GM18873 (cell line): ENCODE data around the gene SLC35G6.
"Not testable (repeated sequence)": the region's sequence is repeated elsewhere in the genome, so short reads cannot be mapped to it uniquely, and the experiment has no call there.

Source experiments
- ATAC-seq: cut with Tn5 transposase; IDR thresholded peaks from one replicate; pipeline ENCODE4 v1.9.1; 2021; ENCODE audit warnings: mild to moderate bottlenecking, moderate library complexity, moderate number of reproducible peaks; ENCODE audit not compliant: unreplicated experiment, low FRiP score

Gene SLC35G6

DNA sequence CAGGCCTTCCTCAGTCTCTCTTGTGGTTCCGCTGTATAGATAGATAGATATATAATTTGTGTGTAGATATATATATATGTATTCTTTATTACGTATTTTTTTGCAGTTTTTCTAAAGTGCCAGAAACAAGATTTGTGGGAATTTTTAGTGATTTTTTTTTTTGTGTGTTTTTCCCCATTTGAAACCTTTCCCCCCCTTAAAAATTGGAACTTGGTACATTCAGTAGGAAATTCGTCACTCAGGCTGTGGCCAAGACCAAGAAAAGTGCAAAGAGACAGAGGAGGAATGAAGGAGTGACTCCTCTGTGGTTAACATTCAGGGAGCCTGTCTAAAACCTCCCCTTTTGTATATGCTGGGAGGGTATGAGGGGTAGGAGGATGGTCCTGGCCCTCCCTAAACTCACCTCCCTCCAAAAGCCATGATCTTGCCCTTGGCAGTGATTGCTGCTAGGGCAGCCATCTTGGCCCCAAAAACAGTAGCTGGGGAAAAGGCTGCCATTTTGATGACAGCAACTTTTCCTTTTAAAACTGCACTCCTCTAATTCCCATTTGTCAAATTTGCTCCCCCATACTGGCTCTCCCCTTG lies 21.2 kb upstream of the SLC35G6 start:
- no peak for ATAC-seq

DNA sequence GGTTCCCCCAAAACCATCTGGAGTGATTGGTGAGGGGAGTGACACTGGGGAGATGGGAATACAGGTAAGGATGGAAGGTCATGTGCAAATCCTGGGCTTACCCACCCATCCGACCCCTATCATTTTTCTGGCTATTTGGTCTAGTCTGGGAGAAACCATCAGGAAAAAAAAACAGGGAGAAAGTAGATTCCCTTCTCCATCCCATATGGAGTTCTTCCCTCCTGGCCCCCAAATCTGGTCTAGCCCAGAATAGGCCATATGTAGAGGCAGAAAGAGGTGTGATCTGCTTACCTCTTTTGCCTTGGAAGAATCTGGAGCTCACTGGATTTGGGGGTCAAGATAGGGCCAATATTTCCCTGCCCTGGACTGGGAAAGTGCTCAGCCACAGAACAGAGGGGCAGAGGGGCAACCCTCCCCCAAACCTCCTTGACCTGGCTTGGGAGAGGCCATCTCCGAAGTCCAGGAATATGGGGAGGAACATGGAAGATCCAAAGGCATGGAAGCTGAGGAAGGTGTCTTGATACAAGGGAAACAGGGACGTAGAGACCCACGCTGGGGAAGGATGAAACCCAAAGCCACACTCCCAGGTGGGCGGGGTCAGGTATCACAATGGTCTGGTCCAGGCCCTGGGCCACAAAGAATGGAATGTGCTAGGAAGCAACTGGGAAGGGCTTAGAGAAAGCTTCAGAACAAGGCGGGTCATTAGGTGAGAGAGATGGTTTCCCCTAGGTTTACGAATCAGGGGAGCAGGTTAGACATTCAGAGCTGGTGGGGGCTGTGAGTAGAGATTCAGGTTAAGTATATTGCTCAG lies 20.2 kb upstream of the SLC35G6 start:
- no peak for ATAC-seq

DNA sequence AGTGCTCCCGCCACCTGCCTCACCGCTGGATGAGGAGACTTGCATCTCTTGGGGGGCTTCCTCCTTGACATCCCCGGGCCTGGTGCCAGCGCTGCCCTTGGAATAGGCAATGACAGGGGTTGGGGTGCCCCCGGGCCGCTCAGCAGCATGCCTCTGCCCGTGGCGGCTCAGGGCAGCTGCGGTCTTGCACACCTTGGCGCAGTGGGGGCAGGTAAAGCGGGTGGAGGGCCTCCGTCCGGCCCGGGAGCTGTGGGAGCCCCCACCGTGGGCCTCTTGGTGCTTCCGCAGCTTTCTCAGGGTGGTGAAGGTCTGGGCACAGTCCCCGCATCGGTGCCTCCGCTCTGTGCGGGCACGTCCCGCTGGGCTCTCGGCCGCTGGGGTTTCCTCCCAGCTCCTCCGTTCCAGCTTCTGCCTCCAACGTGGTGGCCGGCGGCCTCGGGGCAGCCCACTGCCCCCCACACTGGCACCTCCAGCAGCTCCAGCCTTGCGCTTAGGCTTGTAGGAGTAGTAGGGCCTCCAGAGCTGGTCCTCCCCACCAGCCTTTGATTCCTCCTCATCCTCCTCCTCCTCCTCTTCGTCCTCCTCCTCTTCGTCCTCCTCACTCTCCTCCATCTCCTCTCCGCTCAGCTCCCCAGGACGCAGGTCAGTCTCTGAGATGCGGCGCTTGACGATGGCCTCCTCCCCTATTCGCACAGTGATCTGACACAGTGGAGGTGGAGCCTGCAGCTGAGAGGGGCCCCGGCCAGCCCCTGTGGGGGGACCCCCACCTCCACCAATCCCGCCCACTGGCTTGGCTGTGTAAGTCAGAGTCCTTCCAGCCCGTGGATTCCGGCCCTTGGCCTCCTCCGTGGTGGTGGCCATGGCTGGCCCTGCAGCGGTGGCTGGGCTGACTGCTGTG lies 18.5 kb upstream of the SLC35G6 start:
- no peak for ATAC-seq

DNA sequence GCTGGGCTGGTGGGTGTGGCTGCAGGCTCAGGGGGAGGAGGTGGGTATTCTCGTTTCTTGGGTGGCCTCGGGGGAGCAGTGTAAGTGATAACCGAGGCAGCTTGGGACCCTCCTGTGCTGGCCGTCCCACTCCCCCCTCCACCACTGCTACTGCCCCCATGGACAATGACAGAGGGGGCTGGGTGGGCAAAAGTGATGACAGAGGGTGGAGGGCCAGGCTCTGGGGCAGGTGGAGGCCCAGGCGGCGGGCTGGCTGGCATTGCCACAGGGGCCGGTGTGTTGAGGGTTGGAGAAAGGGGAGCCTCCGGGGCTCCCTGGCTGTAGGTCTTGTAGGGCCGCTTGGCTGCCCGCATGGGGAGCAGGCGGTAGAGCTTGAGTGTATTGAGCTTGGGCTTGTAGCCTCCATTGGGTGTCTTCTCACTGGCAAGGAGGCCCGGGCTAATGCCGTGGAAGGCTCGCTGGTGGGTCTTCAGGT lies 17.8 kb upstream of the SLC35G6 start:
- no peak for ATAC-seq

DNA sequence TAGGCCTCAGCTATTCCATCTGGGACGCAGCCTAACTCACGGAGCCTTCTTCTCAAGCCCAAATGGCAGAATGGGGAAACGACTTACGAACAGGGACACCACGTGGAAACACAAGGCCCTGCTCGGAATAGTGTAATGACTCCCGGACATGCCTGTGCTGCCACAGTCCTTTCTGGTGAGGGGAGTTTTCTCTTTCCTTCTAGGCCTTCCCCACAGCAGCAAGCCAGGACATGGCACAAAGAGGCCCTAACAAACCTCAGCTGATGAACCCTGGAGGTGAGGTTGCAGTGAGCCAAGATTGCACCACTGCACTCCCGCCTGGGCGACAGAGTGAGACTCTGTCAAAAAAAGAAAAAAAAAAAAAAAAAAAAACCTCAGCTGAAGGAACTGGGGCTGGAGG lies 17.2 kb upstream of the SLC35G6 start:
- ATAC-seq = no peak

DNA sequence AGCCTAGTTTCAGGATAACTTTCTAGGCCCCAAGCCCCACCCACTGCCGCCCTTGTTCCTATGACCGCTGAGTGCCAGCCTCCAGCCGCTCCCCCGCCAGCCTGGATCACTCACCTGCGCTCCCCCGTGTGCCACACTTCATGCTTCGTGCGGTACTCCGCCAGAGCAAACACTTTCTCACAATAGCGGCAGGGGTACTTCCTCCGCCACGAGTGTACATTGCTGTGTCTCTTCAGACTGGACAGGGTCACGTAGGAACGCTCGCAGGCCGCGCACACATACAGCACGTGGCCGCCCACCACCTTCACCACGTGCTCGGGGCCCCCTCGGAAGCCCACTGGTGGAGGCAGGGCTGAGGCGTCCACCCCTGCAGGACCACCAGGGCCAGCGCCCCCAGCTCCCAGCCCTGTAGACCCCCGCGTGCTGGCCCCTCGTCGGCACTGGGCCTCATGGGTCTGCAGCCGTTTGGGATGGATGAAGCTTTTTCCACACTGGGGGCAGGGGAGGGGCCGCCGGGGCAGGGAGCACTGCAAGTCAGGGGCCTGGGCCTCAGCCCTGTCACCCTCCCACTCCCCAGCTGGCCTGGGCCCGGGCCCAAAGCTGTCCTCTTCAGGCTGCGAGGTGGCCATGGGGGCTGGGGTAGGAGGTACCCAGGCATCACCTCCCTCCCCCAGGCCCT lies 15.5 kb upstream of the SLC35G6 start:
- ATAC-seq = no peak

DNA sequence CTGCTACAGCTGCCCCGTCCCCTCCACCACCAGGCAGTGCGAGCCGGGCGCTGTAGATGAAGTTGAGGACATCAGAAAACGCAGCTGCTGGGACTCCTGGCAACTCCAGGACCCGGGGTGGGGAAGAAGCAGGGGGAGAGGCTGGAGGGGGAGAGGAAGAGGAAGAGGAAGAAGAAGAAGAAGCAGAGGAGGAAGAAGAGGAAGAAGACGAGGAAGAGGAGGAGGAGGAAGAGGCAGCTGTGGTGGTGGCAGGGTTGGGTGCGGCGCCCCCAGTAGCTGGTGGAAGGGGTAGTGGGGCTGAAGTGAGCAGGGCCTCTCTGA lies 15.0 kb upstream of the SLC35G6 start:
- no peak for ATAC-seq

DNA sequence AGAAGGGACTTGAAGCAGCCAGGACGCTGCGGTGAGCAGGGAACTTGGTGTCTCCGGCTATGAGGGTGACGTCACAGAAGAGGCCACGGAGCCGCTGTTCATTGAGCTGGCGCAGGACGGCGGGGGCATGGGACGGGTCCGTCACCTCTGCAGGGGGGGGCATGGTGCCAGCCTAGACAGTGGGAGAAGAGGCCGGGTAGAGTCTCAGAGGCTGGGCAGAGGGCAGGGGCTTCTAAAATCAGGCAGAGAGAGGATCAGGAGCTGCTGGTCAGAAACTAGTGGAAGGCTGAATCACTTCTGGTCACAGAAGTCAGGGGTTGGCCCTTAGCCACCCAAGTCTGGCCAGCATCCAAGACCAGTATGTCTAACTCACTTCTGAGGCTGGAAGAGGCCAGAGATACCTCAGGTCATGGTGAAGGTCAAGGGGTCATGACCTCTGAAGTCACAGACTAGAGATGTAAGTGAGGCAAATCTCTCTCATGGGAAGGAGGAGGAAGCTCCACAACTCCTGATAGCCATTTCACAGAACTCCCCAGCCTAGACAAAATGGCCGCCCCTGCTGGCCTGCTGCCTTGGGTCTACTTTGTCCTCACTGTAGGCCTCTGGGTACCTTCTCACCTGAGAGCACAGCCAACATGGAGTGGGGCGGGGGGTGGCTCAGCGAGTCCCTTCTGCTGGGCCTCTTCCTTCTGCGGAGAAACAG lies 14.5 kb upstream of the SLC35G6 start:
- ATAC-seq = no peak

DNA sequence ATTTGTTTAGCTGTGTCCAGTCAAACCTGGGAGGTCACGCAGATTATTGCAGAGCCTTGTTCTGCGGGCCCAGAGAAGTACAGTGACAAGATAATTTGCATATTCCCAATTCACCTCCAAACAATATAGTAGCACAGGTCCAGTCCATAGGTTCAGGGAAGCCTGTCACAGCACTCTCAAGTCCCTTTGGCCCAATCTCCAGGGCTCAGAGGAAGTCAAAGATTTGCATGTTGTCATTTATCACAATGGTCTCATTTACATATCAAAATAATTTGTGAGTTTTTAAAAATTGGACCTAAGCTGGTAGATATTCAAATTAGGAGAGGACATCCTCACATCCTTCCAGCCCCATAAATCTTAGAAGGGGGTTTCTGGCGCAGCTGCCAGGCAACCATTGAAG lies 13.7 kb upstream of the SLC35G6 start:
- ATAC-seq = no peak

DNA sequence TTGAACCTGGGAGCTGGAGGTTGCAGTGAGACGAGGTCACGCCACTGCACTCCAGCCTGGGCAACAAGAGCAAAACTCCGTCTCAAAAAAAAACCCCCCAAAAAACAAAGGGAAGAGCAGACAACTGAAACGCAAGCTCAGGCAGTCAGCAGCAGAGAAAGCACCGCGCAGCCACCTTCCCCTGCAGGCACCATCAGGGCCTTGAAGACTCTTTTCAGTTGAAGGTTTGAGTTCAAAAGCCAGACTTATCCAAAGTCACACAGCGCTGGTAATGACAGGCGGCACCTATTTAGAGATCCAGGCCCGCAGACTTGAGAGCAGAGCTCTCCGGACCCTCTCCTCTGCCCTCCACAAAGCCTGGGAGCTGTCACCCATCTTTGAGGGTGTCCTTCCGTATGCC lies 13.0 kb upstream of the SLC35G6 start:
- no peak for ATAC-seq

DNA sequence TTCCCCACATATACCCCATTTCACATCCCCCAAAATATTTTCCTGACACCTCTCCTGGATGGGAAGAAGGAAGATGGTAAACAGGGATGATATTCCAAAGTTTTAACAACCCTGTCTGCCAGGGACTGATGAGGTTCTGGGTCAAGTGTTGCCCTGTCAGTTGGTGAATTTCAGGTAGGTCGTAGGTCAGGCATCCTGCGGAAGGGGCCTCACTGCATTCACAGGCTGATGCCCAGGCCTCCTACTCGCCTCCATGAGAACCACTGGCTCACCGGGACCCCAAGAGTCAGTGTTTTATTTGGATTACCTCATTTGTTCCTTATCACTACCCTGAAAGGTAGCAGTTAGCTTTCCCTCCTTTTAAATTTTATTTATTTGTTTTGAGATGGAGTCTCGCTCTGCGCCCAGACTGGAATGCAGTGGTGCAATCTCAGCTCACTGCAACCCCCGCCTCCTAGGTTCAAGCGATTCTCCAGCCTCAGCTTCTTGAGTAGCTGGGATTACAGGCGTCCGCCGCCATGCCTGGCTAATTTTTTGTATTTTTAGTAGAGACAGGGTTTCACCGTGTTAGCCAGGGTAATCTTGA lies 12.3 kb upstream of the SLC35G6 start:
- no peak for ATAC-seq

DNA sequence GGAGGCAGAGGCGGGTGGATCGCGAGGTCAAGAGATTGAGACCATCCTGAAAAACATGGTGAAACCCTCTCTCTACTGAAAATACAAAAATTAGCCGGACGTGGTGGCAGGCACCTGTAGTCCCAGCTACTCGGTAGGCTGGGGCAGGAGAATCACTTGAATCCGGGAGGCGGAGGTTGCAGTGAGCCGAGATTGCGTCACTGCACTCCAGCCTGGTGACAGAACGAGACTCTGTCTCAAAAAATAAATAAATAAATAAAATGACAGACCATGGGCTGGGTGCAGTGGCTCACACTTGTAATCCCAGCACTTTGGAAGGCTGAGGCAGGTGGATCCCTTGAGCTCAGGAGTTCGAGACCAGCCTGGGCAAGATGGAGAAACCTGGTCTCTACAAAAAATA lies 11.4 kb upstream of the SLC35G6 start:
- ATAC-seq = not testable (repeated sequence)

DNA sequence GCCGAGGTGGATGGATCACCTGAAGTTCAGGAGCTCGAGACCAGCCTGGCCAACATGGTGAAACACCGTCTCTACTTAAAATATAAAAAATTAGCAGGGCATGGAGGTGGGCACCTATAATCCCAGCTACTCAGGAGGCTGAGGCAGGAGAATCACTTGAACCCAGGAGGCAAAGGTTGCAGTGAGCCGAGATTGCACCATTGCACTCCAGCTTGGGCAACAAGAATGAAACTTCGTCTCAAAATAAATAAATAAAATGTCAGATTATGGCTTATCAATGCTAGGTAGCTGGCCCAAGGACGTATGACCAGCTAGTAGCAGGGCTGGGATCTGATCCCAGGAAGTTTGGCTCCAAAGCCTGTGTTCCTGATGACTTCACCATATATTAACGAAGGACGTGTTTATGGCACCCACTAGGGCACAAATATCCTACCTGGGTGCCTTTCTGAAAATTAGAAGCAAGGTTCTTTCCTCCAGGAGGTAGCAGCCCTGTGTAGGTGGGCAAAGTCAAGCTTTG lies 10.7 kb upstream of the SLC35G6 start:
- not testable (repeated sequence) for ATAC-seq

DNA sequence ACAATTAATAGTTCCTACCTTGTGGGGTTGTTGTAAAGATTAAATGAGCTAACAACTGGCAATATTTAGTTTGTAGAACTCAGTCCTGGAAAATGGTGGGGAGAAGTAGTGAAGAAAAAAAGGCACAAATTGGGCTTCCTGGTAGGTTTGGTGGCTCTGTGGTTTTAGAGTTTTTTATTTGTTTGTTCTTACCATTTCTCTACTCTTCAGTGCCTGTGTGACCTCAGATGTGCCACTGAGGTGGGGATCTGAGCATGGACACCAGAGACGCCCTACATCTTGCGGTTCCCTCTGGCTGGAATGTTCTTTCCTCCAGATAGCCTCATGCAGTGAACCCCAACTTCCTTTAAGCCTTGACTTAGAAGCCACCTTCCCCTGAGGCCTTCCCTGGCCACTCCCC lies 9.5 kb upstream of the SLC35G6 start:
- ATAC-seq = no peak

DNA sequence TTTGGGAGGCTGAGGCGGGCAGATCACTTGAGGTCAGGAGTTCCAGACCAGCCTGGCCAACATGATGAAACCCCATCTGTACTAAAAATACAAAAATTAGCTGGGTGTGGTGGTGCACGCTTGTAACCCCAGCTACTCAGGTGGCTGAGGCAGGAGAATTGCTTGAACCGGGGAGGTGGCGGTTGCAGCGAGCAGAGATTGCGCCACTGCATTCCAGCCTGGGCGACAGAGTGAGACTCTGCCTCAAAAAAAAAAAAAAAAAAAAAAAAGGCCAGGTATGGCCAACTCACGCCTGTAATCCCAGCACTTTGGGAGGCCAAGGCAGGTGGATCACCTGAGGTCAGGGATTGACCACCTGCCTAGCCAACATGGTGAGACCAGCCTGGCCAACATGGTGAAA lies 6.5 kb upstream of the SLC35G6 start:
- ATAC-seq = not testable (repeated sequence)

DNA sequence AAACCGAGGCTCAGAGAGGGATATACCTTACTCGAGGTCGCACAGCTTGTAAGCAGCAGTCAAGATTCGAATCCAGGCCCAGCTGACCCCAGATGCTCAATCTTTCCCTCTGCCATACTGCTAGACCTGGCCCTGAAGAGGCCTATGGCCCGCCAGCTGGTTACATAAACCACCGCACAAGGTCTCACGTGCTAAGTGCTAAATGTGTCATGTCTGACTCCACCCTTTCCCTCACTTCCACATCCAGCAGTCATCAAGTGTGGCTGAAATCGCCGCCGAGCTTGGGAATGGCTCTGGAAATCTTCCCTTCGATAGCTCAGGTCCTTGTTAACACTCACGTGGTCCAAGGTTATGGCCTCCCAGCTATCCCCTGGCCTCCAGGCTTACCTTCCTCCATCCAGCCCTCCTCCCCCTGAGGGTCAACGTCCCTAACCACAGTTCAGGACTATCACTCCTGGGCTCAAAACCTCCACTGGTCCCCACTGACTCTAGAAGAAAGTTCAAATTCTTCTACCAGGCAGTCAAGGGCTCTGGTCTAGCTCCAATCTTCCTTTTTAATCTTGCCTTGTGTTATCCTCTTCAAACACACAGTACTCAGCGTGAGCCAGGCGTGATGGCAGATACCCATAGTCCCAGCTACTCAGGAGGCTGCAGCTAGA lies 5.4 kb upstream of the SLC35G6 start:
- no peak for ATAC-seq

DNA sequence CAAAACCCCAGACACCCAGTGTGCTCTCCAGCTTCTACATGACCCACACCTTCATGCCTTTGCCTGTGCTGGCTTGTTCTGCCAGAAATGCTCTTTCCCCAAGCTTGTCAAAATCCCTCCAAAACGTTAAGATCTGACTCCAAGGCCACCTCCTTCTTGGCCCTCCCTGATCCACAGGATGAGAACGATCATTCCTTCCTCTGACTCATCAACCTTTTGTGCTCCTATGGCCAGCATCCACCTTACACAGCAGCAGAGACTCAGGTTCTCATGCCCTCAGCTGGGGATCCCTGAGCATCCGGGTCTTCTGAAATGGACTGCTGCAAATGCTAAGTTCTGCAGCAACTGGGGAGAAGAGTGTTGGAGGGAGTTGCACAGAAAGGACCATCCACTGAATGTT lies 4.8 kb upstream of the SLC35G6 start:
- ATAC-seq = no peak

DNA sequence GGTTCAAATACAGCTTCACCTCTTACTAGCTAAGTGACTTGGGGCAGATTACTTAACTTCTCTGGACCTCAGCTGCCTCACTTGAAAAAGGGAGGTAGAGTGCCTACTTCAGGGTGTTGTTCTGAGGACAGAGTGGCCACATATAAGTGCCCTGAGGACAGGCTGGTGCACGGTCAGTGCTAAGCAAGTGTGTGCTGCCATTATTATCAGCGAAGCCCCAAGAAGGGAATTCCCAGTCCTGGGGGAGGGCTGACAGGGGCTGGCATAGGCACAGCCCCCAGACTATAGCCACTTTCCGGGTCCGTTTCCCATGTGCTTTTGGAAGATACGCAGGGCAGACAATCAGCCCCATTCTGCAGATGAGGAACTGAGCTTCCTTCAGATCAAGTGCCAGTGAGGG lies 4.3 kb upstream of the SLC35G6 start:
- no peak for ATAC-seq
